Adrenal gland (tissue), 5 donors: Measurements from ENCODE around the gene ADAMTS18.

ENCODE experiments used
- CTCF ChIP-seq, 6 experiments: fragments of 450-650 bp in 4 of 6; fragments of 200-600 bp in 2 of 6; sonication (generic) in 1 of 6; IDR thresholded peaks; 1 replicate in 5 of 6; 2 replicates in 1 of 6; pipeline versions ENCODE4 v1.5.1 to v1.8.0; 2016 to 2021; ENCODE audit warnings: antibody characterized with exemption in 6 of 6, mild to moderate bottlenecking in 2 of 6, moderate library complexity in 1 of 6
- POLR2A ChIP-seq, 2 donors: fragments of 450-650 bp; IDR thresholded peaks; one replicate each; pipeline ENCODE4 v1.6.1; 2017; ENCODE audit warnings: antibody characterized with exemption in 2 of 2, mild to moderate bottlenecking in 2 of 2, moderate library complexity in 1 of 2
- donor health status: DM: no; HTN: no; CAD: no.

- TF ChIP-seq POLR2A (IDR thresholded peaks at IDR 0.05) (no peak), CTCF (IDR thresholded peaks at IDR 0.05) (no peak)
Observed at GRCh38 chr16:77234611-77235010, 200.2 kb downstream of the ADAMTS18 start.
